HG02840 (cell line): Measurements from ENCODE around the gene RPEL1.

Experiments
- ATAC-seq: cut with Tn5 transposase; IDR thresholded peaks from one replicate; pipeline ENCODE4 v1.9.1; 2021; ENCODE audit warnings: mild to moderate bottlenecking, moderate library complexity, moderate number of reproducible peaks; ENCODE audit not compliant: unreplicated experiment, low FRiP score

Gene RPEL1

DNA sequence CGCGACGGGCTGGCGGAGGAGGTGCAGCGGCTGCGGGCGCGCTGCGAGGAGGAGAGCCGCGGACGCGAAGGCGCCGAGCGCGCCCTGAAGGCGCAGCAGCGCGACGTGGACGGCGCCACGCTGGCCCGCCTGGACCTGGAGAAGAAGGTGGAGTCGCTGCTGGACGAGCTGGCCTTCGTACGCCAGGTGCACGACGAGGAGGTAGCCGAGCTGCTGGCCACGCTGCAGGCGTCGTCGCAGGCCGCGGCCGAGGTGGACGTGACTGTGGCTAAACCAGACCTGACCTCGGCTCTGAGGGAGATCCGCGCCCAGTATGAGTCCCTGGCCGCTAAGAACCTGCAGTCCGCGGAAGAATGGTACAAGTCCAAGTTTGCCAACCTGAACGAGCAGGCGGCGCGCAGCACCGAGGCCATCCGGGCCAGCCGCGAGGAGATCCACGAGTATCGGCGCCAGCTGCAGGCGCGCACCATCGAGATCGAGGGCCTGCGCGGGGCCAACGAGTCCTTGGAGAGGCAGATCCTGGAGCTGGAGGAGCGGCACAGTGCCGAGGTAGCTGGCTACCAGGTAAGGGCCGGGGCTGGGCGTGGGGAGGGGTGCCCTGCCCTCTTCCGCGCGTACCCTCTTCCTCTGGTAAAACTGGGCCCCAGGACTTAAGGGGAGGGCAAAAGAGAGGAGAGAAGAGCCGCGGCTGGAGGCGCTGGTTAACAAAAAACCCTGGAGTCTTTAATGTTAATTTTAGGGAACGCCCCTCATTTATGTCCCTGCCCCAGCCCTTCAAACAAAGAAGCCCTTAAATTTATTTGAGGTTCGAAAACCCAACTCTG, 32.2 kb downstream of the RPEL1 start:
- ATAC-seq: no peak

DNA sequence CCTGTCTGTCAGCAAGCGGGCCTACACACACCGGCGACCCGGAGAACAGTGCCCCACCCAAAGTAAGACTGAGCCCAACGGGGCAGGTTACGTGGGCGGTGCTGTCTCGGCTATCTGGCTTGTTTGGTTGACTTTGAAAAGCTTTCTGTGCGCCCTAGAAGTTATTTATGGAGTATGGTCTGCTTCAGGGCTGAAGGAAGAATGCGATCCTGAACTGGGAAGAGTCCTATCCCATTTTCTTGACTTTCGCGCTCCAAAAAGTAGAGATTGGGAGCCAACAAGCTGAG, 32.8 kb downstream of the RPEL1 start:
- ATAC-seq: no peak

DNA sequence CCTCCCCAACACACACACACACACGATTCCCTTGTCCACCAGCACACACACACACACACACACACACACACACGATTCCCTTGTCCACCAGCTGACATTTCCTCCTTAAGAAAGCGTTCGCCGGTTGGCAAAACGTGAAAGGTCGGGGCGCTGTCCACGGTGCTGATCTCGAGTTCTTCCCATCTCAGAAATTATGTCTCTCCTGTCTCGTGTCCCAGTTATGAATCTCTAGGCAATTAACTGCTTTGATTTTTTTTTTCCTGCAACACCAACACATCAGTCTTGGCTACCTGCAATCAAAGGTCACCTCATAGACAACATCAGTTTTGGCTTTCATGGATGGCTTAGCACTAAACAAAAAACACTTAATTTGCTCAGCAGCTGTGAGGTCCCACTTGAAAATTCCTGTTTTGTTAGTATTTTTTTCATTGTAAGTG, 33.2 kb downstream of the RPEL1 start:
- ATAC-seq: no peak

DNA sequence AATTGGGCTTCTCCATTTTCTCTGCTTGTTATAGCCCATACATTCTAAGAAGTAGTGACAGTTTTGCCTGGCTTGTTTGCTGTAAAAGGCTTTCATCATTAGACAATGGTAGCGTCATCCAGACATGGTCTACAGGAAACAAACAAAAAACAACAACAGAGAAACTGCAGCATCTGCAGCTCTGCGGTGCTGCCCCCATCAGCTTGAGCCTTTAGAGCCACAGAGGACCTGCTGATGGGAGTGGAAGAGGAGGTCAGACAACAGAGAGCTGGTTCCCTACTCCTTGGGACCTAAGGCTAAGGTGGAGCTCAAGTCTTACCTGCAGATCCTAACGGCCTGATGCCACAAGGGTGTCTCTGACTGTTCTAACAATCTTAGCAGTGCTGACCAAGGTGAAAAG, 34.3 kb downstream of the RPEL1 start:
- no peak for ATAC-seq

DNA sequence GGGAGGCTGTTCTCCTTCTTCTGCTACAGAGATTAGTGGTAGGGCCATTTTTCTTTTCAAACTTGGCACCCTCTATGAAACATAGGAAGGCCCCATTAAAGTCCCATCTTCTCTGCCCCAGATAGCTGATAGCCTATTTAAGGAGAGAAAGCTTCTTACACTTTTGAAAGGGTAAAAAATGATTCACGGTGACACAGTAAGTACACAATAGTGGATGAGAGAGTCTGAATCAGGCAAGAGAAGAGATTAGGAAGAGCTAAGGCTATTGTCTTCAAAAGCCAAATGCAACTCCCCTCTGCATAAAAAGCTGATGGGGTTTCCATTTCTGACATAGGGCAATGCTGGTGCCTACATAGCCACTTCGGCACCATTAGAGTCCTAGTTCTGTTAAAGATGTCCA, 34.8 kb downstream of the RPEL1 start:
- ATAC-seq: no peak

DNA sequence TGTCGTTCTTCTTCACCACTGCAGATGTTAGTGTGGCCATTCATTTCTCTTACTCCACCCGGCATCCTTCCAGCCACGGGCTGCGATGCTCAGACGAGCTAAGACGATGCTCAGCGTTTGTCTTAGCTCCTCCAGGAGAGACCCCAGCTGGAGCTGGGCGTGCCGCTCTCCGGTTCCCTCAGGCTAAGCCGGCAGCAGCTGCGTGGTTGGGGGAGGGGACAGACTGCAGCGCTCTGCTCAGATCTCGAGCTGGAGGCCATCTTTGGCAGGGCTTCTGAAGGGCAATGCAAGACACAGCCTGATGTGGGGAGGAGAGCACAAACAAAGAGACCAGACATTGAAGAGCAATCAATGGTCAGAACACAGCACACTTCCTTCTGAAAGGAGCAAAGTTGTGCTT, 36.1 kb downstream of the RPEL1 start:
- no peak for ATAC-seq

DNA sequence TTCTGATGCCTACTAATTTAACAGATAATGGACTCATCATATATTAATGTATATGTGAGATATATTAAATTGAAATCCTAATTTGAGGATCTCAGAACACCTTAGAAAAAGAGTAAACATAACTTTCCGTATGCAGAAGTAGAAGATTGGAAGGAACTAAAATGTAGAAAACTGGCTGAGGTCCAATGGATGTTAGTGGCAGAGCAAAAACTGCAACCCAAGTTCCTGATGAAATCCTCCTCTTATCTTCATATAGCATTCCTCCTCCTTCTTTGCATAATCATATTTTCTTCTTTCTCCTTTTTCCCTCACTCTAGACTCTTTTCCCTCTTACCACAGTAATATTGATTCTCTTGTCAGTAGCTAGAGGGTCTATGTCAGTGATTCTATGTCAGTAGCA, 37.3 kb downstream of the RPEL1 start:
- no peak for ATAC-seq

DNA sequence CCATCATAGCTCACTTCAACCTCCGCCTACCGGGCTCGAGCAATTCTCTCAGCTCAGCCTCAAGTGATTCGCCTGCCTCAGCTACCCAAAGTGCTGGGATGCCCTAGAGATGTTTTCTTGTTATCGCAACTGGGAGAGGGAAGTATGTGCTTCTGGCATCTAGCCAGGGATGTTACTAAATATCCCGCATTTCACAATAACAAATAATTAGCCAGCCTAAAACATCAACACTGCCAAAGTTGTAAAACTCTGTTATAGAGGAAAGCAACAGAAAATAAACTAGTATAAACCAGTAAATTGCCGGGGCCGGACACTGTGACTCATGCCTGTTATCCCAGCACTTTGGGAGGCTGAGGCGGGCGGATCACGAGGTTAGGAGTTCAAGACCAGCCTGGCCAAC, 38.5 kb downstream of the RPEL1 start:
- ATAC-seq: no peak

DNA sequence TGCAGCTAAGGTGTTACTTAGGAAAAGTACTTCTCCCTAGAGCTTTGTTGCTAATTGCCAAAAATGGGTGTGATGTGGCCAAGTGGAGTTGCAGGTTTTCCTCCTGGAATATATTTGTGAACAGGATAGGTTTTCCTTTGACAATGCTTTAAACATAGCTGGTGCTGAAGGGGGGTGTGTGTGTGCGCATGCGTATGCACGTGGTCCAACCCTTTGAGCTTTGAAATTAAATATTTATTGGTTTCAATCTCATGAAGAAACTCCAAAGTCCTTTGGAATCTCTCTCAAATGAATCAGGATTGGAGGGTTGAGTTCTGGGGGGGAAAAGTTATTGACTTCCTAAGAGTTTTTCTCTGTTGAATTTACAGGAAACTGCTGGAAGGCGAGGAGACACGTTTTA, 42.3 kb downstream of the RPEL1 start:
- no peak for ATAC-seq

DNA sequence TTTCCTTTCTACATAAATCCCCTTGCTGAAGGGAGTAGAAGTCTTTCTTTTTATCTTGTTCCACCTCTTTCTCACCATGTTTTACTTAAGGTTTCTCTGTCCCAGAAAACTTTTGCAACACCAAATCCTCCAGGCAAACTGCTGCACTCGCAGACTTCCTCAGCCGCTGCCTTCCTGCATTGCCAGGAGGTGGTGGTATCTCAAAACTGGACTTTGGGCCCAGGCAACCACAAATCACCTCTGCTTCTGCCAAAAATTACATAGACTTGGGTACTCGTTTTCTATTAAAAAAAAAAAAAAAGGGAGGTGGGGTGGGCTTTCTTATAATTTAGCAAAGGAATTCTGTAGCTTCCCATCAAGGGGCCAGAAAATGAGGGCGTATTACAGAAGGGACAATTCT, 45.9 kb downstream of the RPEL1 start:
- ATAC-seq: no peak

DNA sequence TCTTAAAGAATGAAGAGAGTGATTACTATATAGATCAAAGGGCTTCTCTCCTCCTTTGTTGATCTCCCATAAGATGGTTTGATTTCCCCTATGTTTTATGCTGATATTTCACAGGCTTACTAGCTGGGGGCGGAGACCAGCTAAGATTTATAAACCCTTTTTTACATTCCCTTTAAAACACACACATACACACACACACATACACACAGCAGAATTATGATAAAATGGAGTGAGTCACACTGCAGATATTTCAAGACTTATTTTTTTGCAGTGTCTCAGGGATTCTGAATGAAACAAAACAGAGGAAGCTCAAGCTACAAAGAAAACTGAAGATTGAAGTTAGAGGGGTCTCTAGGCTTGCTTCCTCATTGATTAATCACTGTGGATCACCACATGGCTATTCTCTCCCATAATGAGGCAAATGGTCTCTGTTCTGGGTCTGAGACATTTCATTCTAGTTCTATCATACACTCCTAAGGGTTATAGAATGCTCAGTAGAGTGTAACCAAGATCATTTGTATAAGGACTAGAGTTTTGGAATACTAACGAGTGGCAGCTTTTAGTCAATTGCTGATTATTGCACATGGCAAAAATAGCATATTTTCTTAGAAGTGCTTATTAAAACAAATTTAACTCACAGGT, 49.8 kb downstream of the RPEL1 start:
- no peak for ATAC-seq
